HL-60/S4 treated with retinoic acid at 250 ng/mL for 4 days and 3 days (cell line): ENCODE results near the gene C8G.

Source experiments
- in situ Hi-C: fragments of 300-500 bp; cut with MboI; formaldehyde crosslinking; loops from 2 replicates; pipeline ENCODE4 v1.7.0; 2022; ENCODE audit warnings: low sequenced_read_pairs

The C8G gene

GRCh38 chr9:136940526-136941230 lies 4.4 kb upstream of the C8G start:
- in situ Hi-C loops: no loop called here

GRCh38 chr9:136941231-136942111 lies 3.6 kb upstream of the C8G start:
- in situ Hi-C loops: no loop called here

GRCh38 chr9:136942112-136942880 lies 2.7 kb upstream of the C8G start:
- in situ Hi-C loops: no loop called here

- in situ Hi-C loops: no loop called here
Measured at GRCh38 chr9:136942881-136943230, 2.2 kb upstream of the C8G start.

GRCh38 chr9:136943291-136944211 lies 1.5 kb upstream of the C8G start:
- in situ Hi-C loops: no loop called here

GRCh38 chr9:136944212-136944518 lies 878 bp upstream of the C8G start:
- in situ Hi-C loops: no loop called here

GRCh38 chr9:136945333-136946227 lies 537 bp downstream of the C8G start:
- in situ Hi-C loops: no loop called here

- in situ Hi-C loops: no loop called here
Measured at GRCh38 chr9:136946228-136947027, 1.4 kb downstream of the C8G start.

- in situ Hi-C loops: no loop called here
Measured at GRCh38 chr9:136947028-136947891, 2.2 kb downstream of the C8G start.

- in situ Hi-C loops: no loop called here
Measured at GRCh38 chr9:136947955-136948510, 3.0 kb downstream of the C8G start.

GRCh38 chr9:136949239-136949816 lies 4.3 kb downstream of the C8G start:
- in situ Hi-C loops: no loop called here

GRCh38 chr9:136949817-136950655 lies 5.0 kb downstream of the C8G start:
- in situ Hi-C loops: no loop called here

GRCh38 chr9:136950656-136951276 lies 5.7 kb downstream of the C8G start:
- in situ Hi-C loops: no loop called here

- in situ Hi-C loops: no loop called here
Measured at GRCh38 chr9:136951541-136952320, 6.7 kb downstream of the C8G start, which contains the start of gene LCN12. LCN12 (plus strand) TSS chr9:136952273; CDS start chr9:136952328, 55 bp downstream.

- in situ Hi-C loops: no loop called here
Measured at GRCh38 chr9:136952321-136952850, 7.3 kb downstream of the C8G start.
